Ishikawa (cell line): ENCODE results near the gene MRPL18.

Source experiments
- CEBPB ChIP-seq: IDR thresholded peaks from 2 replicates; pipeline ENCODE4 v1.6.1; 2012
- EP300 ChIP-seq: IDR thresholded peaks from 2 replicates; pipeline ENCODE4 v1.6.1; 2012; ENCODE audit warnings: borderline replicate concordance
- NFIC ChIP-seq: IDR thresholded peaks from 2 replicates; pipeline ENCODE4 v1.6.1; 2012
- TAF1 ChIP-seq: IDR thresholded peaks from 2 replicates; pipeline ENCODE4 v1.6.1; 2012; ENCODE audit warnings: low read depth, mild to moderate bottlenecking
- YY1 ChIP-seq: IDR thresholded peaks from 2 replicates; pipeline ENCODE4 v1.6.1; 2012; ENCODE audit warnings: low read depth
- ZBTB7A ChIP-seq: IDR thresholded peaks from 2 replicates; pipeline ENCODE4 v1.6.1; 2012; ENCODE audit warnings: low read depth
- TF ChIP-seq, protein P1 (sequence below): IDR thresholded peaks from 2 replicates; pipeline ENCODE4 v1.6.1; 2012

DNA sequence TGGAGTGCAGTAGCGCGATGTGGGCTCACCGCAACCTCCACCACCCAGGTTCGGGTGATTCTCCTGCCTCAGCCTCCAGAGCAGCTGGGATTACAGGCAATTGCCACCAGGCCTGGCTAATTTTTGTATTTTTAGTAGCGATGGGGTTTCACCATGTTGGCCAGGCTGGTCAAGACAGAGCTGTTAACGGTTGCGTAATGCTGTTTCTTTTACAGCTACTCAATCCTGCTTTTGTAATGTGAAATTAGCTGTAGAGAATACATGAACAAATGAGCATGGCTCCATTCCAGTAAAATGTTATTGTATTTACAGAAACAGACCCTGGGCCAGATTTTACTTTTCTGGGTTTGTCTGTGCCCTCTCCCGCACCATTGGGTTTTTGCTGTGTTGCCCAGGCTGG, 11.7 kb downstream of the MRPL18 start:
- no peak for TF ChIP-seq CEBPB
- no peak for TF ChIP-seq EP300
- no peak for TF ChIP-seq ZBTB7A
- TF ChIP-seq, protein P1, sequence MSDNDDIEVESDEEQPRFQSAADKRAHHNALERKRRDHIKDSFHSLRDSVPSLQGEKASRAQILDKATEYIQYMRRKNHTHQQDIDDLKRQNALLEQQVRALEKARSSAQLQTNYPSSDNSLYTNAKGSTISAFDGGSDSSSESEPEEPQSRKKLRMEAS, result no peak
- TF ChIP-seq YY1, result no peak
- no peak for TF ChIP-seq NFIC
- TF ChIP-seq TAF1, result no peak
